ENCODE data around the gene OCRL.

OCRL gene

DNA sequence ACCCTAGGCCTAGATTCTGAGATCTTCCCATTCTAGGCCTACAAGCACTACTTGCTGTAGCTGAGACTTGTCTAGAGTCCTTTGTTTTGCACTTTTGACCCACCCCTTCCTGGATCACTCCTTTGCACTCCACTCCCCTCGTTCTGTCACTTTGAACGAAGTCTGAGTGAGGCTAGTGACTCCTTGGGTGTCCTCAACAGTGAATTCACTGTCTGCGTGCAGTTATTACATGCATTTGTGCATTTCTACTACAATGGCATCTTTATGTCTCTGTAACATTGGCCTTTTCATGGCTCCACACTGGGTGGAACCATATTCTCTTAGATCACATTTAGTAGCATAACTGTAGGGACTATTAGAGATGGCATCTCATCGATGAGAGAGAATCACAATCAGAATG is 50.5 kb downstream of the OCRL start:
- no peak for DNase-seq

- no peak for DNase-seq
Measured at GRCh38 chrX:129593137-129593536, 53.1 kb downstream of the OCRL start.

- no peak for DNase-seq
Measured at GRCh38 chrX:129594781-129595180, 54.7 kb downstream of the OCRL start.

- DNase-seq, result no peak
Measured at GRCh38 chrX:129596077-129596476, 56.0 kb downstream of the OCRL start.

DNA sequence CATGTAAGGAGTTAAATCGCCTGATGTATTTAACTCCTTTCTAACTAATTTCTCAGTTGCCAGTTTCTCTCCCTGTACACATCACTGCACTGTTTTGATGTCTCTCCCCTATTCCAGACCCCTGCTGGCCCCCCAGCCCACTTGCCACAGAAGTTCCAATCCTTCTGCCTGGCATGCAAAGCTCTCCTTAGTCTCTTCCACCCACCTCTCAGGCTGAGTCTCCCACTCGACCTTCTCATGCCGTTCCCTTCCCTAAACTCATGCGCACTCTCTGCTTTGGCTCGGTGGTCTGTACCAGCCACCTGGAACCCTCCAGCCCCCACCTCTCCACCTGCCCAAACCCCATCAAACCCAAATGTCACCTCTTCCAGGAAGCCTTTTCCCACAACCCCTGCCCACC is 57.8 kb downstream of the OCRL start:
- no peak for DNase-seq

DNA sequence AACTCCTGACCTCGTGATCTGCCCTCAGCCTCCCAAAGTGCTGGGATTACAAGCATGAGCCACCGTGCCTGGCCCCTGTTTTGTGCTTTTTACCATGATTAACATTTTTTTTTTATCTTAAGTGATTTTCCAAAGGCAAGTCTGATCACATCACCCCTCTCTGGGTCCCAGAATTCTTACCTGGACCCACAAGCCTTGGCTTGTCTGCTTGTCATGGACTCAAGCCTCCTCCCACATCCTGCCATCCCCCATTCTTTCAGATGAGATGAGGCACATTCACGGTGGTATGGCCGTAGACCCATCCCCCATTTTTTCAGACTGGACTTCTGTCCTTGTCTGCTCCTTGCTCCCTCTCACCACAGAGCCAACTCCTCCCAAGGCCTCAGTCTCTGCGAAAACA is 59.4 kb downstream of the OCRL start:
- no peak for DNase-seq

GRCh38 chrX:129599996-129600395 is 59.9 kb downstream of the OCRL start:
- DNase-seq, result no peak

GRCh38 chrX:129600981-129601424 is 60.9 kb downstream of the OCRL start:
- peak; percentile 58 for DNase-seq

GRCh38 chrX:129606918-129607317 is 66.9 kb downstream of the OCRL start:
- DNase-seq, result peak; percentile 76

- DNase-seq, result no peak
Measured at GRCh38 chrX:129608496-129608895, 68.4 kb downstream of the OCRL start.

GRCh38 chrX:129609395-129609794 is 69.3 kb downstream of the OCRL start:
- DNase-seq, result peak; percentile 30

DNA sequence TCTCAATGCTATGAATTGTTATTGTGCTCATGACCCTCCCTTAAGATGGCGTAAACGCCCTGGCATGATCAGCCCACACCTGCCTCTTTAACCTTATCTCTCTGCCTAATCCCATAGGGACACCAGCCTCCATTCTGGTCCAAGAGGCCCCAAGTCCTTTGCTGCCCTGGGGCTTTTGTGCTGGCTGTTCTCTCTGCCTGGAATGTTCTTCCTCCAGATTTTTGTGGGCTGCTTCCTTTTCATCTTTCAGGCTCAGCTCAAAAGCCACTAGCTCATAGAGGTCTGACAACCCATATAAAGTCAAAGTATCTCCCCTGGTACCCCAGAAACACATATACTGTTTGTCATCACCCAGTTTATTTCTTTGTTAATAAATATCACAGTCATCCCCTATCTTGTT is 72.3 kb downstream of the OCRL start:
- no peak for DNase-seq

DNA sequence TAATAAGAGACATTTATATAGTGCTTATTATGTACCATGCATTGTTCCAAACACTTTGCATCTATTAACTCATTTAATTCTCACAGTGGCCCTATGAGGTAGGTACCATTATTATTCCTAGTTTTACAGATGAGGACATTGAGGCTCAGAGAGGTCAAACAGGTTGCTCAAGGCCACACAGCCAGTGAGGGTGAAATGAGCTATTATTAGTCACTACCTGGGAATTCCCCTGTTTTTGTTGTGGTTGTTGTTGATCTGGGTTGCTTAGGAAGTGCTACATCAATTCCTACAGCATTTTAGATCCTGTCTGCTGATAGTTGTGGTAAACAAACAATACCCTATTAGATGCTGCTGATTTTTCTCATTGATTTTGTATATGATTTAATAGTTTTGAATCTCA is 73.5 kb downstream of the OCRL start:
- DNase-seq, result no peak

- peak; percentile 63 for DNase-seq
Measured at GRCh38 chrX:129614481-129615255, 74.6 kb downstream of the OCRL start.

- no peak for DNase-seq
Measured at GRCh38 chrX:129617420-129617819, 77.4 kb downstream of the OCRL start.

DNA sequence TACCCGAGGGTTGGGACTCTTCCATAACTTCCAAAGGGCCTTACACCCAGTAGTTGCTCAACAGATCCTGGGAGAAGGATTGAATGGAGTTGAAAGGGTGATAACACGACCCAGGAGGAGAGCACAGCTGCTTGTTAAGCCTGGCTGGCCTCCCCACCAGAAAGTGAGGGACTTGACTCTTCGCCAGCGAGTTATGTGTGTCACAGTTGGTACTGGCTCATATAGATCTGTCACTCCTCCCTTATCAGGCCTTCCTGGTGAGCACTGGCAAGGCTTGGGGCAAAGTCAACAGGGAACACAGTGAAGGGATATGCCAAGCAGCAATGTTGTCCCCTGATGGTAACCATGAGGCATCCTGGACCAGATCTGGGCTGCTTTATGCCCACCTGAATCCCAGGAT is 78.9 kb downstream of the OCRL start:
- peak; percentile 70 for DNase-seq

DNA sequence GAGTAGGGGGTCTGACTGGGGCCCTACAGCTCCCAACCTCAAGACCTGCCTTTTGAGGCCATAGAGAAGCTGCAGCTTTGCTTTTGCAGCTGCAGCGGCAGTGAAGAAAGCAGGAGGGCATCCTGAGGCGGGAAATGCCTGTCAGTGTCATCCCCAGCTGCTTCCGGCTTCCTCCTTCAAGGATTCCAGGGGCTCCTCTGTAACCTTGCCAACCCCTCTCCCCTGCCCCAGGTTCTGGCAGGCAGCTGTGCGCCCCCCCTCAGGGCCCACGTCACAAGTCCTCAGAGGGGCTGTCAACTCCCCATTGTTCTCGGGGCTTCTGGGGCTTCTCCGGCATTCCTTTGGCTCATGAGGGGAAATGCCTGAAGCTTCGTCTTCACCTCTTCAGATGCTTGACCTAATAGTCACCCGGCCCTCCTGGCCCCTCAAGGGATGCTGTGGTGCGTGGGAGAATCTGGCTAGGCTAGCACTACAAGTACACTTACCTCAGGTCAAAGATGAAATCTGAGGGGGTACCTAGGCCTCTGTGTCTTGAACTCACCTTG is 82.8 kb downstream of the OCRL start:
- no peak for DNase-seq

GRCh38 chrX:129626026-129626425 is 86.0 kb downstream of the OCRL start:
- no peak for DNase-seq

- DNase-seq, result no peak
Measured at GRCh38 chrX:129629837-129630236, 89.8 kb downstream of the OCRL start.

DNA sequence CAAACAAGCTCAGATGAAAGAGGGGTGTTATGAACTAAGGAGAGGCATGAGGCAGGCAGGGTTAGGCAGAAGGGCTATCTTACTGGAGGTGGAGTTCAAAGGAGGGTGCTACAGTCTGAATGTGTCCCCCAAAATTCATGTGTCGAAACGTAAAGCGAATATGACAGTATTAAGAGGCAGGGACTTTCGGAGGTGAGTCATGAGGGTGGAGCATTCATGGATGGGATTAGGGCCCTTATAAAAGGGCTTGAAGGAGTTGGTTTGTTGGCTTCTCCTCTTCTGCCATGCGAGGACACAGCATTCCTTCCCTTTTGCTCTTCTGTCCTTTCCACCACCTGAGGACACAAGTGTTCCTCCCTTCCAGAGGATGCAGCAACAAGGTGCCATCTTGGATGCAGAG is 91.8 kb downstream of the OCRL start:
- DNase-seq, result no peak

GRCh38 chrX:129632443-129632842 is 92.4 kb downstream of the OCRL start:
- no peak for DNase-seq

DNA sequence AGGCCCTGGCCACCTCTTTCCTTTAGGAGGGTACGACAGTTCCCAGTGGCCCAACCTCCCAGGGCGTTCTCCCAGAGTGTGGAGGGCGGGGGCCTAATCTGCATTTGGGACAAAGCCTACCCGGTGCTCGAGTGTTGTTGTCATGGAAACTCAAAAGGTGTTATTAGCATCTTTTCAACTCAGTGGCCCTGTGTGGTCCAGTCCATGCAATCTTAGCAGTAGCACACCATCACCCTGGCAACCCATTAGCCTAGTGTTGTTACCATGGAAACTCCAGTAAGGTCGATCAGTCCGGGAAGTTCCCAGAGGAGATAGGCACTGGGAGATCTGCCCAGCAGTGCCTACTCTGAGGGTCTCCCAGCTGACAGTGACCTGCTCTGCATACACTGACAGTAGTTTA is 94.5 kb downstream of the OCRL start:
- no peak for DNase-seq

- DNase-seq, result no peak
Measured at GRCh38 chrX:129636175-129636681, 96.2 kb downstream of the OCRL start.

DNA sequence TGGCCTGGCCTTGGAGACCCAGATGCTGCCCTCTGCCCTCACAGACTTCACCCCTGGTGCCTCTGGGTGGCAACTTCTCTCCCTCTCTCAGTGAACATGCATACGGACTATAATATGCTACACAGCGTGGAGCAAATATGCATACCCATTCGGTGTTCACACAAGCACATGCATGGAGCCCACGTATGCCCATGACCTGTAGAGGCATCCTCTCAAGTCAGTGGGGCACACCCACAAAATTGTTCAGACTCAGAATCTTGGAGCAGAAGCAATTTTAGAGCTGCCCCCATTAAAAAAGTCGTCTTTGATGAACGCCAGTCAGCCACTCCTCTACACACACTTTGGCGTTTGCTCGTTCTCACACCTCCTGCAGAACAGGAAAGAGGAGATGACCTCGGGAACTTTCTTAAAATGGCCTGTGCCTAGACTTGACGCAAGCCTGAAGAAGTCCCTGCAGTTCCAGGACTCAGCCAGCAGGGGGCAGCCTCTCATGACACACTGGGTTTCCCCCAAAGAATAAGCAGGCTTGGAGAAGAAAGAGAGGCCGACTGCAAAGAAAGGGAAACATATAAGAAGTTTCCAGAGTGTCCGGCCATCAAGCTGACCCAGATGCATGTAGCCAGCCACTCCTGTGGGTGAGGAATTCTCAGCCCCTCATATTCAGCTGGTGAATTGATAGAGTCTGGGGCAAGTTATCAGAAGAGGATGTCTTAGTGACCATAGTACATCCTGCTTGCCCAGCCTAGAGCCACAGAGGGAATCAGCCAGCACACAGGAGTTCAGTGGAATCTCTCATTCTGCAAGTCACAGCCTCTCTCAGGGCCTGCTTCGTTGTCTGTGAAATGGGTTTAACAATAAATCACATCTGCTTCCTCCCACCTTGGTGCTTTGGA is 97.4 kb downstream of the OCRL start:
- peak; percentile 75 for DNase-seq

All from hematopoietic multipotent progenitor cell treated with erythropoietin and hydrocortisone succinate and interleukin-3 and kit ligand, for 4 days (in vitro differentiated cells).